GM12873 (cell line): ENCODE measurements around the gene TSPAN32.

Source experiments
- TF ChIP-seq, protein P1 (sequence below): IDR thresholded peaks from 2 replicates; pipeline ENCODE4 v1.5.1; 2012; ENCODE audit warnings: low read depth, mild to moderate bottlenecking, moderate library complexity, low read length, control low read depth; ENCODE audit not compliant: insufficient read depth; ENCODE audit errors: missing control alignments

The TSPAN32 gene

DNA sequence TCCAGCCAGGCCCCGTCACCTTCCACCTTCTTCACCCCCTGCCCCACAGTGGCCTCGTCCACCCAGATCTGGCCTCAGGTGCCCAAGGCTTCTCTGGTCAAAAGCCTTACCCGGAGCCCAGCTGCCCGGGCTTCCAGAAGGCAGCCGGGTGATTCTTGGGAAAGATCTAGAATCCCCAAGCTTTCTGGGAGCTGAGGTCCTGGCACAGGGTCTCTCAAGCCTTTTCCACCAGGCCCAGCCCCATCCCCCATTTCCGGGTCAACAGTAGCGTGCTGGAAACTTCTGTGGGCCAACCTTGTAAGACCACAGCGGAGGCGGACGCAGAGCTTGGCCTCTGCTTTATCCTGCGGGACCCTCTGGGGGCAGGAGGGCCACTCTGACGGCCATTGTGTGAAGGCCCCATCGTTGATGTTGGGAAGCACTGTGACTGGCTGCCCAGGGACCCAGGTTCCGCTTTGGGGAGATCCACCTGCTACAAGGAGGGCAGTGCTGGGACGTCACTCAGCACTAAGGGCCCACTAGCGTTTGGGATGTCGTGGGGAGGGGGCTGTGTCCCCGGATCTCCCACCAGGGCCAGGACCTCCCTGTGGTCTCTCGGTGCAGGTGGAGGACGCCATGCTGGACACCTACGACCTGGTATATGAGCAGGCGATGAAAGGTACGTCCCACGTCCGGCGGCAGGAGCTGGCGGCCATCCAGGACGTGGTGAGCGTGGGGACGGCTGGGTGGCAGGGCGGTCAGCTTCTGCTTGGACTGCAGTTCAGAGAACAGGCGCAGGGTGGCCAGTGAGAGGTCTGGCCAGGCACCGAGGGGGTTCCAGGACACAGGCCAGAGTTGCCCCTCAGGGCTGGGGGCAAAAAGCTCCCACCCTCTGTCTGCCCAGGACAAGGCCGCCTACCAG, 11.5 kb downstream of the TSPAN32 start:
- TF ChIP-seq, protein P1, sequence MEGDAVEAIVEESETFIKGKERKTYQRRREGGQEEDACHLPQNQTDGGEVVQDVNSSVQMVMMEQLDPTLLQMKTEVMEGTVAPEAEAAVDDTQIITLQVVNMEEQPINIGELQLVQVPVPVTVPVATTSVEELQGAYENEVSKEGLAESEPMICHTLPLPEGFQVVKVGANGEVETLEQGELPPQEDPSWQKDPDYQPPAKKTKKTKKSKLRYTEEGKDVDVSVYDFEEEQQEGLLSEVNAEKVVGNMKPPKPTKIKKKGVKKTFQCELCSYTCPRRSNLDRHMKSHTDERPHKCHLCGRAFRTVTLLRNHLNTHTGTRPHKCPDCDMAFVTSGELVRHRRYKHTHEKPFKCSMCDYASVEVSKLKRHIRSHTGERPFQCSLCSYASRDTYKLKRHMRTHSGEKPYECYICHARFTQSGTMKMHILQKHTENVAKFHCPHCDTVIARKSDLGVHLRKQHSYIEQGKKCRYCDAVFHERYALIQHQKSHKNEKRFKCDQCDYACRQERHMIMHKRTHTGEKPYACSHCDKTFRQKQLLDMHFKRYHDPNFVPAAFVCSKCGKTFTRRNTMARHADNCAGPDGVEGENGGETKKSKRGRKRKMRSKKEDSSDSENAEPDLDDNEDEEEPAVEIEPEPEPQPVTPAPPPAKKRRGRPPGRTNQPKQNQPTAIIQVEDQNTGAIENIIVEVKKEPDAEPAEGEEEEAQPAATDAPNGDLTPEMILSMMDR, result no peak

DNA sequence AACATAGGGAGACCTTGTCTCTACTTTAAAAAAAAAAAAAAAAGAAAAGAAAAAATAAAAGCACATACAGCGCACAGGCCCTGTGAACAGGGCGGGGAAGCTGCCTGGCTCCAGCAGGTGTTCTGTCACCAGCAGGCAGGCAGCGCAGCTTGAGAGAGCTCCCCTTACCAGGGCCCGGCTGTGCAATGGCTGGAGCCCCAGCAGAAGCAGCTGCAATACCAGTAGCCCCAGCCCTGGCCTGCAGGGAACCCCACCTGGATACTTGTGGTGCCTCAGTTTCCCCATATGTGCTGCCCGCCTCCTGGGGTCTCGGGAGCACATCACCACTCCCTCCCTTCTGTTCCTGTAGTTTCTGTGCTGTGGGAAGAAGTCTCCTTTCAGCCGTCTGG, 12.3 kb downstream of the TSPAN32 start:
- TF ChIP-seq, protein P1, result no peak

DNA sequence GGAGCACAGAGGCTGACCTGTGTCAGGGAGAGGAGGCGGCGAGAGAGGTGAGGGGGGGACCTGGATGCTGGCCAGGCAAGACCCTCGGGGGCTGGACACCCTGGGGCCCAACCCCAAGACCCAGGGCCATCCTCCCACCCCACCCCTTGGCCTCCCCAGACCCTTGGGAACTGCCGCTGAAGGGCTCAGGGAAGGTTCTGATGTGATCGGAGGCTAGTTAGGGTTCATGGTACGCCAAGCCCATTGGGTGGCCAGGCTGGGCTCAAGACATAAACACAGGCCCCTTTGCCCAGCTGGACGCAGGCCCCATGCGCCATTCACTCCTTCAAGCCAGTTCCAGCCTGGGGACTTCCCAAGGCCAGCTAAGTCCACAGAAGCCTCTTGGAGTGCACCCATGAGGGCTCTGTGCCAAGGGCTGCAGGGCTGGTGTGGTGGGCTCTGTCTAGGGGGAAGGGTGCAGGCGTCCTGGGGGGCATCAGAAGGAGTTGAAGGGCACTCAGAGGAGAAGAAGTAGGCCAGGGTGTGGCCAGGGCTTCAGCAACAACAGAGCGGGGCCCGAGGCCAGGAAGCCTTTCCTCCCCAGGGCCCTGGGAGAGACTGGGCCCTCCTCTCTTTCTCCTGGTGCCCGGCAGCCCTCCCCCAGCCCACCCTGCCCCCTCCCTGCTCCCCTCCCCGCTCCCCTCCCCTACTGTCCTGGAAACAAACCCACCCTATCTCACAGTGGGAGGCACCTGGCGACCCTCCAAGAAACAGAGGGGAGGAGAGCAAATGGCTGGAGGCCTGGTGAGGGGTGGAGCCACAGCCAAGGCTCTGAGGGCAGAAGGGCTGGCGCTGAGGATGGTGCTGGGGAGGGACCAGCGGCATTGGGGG, 12.9 kb downstream of the TSPAN32 start:
- TF ChIP-seq, protein P1, result no peak

DNA sequence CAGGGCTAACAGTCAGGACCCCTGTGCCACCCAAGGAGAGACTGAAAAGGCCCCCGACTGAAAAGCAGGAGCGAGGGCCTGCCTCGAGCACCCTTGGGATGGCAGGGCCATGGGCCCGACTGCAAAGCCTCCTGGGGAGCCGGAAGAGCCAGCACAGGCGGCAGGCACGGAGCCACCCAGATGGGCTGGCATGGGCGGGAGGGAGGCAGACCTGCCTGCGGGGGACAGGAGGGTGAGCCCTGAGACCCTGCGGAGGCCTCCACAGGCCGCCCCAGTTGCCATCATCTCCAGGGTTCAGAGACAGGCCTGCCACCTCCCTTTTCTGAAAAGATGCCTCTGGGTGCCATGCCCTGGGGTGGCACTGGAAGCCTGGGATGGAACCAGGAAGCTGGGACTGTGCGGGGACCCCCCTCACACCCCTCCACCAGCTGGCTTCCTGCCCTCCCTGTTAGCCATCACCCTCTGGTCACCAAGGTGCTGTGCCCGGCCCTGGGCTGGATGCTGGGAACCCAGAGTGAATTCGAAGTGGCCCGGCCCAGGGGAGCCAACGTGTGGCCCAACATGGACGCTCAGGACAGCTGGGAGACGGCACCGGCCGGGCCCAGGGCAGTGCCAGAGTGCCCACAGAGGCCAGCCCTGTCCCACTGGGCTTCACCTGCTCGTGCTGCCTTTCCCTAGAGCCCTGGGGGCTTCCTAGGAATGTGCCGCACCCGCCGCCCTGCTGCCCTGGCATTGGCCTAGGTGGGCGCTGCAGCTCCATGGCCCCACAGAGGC, 13.8 kb downstream of the TSPAN32 start:
- TF ChIP-seq, protein P1, result no peak

DNA sequence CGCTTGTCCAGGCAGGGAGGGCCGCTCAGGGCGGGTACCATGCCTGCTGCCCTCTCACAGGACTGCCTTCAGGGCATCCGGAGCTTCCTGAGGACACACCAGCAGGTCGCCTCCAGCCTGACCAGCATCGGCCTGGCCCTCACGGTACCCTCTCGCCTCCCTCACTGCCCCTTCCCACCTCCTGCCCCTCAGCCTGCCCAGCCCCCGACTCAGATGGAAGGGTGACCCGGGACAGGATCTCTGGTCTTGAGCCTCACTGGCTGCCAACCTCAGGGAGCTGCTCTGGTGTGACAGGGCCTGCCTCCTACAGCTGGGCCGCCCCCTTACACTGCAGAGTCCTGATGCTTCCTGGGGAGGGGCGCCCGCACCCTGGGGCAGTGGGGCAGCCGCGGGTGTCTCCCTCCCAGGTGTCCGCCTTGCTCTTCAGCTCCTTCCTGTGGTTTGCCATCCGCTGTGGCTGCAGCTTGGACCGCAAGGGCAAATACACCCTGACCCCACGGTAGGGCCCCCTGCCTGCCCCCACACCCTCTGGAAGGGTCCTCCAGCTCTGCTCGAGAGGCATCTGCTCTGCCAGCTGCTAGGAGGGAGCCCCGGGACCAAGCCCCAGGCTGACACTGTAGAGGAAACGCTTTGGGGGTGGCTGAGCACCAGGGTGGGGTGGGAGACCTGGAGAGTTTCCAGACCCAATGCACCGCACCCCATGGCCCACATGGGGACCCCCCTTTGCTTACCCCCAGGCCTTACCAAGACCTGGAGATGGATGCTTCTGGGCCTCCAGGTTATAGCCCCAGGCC, 14.6 kb downstream of the TSPAN32 start:
- TF ChIP-seq, protein P1, result no peak

DNA sequence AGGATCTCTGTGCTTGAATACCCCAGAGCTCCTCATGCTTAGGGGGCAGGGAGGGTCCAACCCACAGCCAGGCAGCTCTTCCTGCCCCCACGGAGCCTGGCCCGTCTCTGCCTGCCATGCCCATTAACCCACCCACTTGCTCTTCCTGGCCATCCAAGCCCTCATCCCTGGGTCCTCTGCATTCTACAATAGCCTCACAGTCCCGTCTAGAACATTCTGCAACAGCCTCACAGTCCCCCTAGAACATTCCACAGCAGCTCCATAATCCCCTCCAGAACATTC, 15.1 kb downstream of the TSPAN32 start:
- TF ChIP-seq, protein P1, result no peak
